Stimulated activated effector memory CD8-positive, alpha-beta T cell treated with anti-CD3 and anti-CD28 coated beads, Interleukin-12 subunit alpha, Interleukin-12 subunit beta, amount 100 ng/mL, for 72 hours (primary cell): Measurements from ENCODE around the gene CRYBB3.
"Not testable (repeated sequence)": the region's sequence is repeated elsewhere in the genome, so short reads cannot be mapped to it uniquely, and the experiment has no call there.

Experiments used
- ATAC-seq: fragments of 150-1000 bp; cut with Tn5 transposase; 2 replicates; pipeline ENCODE4 v1.10.0; 2021
- DNase-seq, 2 donors: peaks; one replicate each; pipeline ENCODE4 v3.0.0; 2021 to 2022; ENCODE audit warnings: low spot score in 2 of 2
- H3K27ac Mint-ChIP-seq: one replicate; pipeline ENCODE4 v1.8.0; 2022; ENCODE audit warnings: mild to moderate bottlenecking, mixed read lengths
- H3K36me3 Mint-ChIP-seq: one replicate; pipeline ENCODE4 v1.8.0; 2022; ENCODE audit warnings: mild to moderate bottlenecking, mixed read lengths
- H3K4me1 Mint-ChIP-seq: one replicate; pipeline ENCODE4 v1.8.0; 2022; ENCODE audit warnings: mixed read lengths
- H3K4me3 Mint-ChIP-seq: one replicate; pipeline ENCODE4 v1.8.0; 2022; ENCODE audit warnings: mild to moderate bottlenecking, mixed read lengths
- H3K9me3 Mint-ChIP-seq: one replicate; pipeline ENCODE4 v1.8.0; 2022; ENCODE audit warnings: mixed read lengths

The CRYBB3 gene

DNA sequence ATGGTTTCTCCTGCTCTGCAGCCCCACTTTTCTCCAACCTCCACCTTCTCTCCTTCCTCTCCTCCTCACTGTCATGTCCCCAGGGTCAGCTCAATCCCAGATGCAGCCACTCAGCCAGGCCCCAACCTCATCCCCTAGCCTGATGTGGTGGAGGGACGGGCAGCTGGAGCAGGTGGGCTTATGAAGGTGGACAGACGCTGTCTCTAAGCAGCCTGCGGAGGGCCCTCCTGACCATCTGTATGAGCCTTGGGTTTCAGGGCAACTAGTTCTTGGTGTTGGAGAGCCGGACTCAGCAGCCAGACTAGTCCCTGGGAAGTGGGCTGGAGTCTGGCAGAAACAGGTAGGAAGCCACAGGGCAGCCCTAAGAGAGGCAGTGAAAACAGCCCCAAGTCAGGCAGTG lies 37.8 kb downstream of the CRYBB3 start:
- no peak overlapping the region for H3K4me3 Mint-ChIP-seq
- ATAC-seq (no peak), DNase-seq (no peak)
- H3K27ac Mint-ChIP-seq: no peak overlapping the region
- no peaks in the 10 kb centered on the region for H3K36me3 Mint-ChIP-seq
- no peaks in the 10 kb centered on the region for H3K9me3 Mint-ChIP-seq
- peaks cover 11% of the 10 kb centered on the region for H3K4me1 Mint-ChIP-seq

DNA sequence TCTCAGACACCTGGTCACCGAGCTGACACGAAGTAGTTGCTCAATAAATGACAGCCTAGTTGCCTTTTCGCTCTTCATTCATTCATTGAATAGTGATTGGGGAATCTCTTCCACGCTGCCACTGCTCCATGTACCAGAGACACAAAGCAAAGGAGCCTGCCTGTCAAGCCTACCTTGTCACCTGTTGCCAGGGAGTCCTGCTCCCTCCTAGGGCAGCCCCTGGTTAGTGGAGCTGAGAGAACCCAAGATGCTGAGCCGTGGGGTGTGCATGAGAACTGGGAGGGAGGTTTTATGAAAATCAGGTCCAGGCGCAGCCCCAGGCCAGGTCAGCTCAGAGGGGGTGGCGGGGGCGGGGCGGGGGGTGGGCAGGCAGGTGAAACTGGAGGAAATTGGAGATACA lies 38.4 kb downstream of the CRYBB3 start:
- H3K27ac Mint-ChIP-seq, H3K4me3 Mint-ChIP-seq, DNase-seq, H3K36me3 Mint-ChIP-seq, ATAC-seq, H3K9me3 Mint-ChIP-seq: not testable (repeated sequence)
- H3K4me1 Mint-ChIP-seq: peaks cover 11% of the 10 kb centered on the region

DNA sequence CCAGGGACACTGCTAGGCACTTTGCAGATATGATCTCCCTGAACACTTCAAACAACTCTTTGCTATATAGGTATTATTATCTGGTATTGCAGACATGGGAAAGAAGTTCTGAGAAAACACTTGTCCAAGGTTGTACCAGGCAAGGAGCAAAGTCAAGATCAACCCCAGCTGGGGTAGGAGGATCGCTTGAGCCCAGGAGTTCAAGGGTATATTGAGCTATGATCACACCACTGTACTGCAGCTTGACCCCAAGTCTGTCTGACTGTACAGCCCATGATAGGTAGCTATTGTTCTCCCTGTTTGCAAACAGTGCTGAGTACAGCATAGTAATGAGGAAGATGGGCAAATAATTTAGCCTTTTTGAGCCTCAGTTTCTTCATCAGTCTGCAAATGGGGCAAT lies 55.5 kb downstream of the CRYBB3 start:
- ATAC-seq, H3K4me1 Mint-ChIP-seq, H3K27ac Mint-ChIP-seq: not testable (repeated sequence)

More for the DNA sequence above, 55.5 kb downstream of the CRYBB3 start:
- not testable (repeated sequence) for H3K9me3 Mint-ChIP-seq, DNase-seq, H3K36me3 Mint-ChIP-seq, H3K4me3 Mint-ChIP-seq
